ENCODE measurements around the gene ABHD14A.

DNA sequence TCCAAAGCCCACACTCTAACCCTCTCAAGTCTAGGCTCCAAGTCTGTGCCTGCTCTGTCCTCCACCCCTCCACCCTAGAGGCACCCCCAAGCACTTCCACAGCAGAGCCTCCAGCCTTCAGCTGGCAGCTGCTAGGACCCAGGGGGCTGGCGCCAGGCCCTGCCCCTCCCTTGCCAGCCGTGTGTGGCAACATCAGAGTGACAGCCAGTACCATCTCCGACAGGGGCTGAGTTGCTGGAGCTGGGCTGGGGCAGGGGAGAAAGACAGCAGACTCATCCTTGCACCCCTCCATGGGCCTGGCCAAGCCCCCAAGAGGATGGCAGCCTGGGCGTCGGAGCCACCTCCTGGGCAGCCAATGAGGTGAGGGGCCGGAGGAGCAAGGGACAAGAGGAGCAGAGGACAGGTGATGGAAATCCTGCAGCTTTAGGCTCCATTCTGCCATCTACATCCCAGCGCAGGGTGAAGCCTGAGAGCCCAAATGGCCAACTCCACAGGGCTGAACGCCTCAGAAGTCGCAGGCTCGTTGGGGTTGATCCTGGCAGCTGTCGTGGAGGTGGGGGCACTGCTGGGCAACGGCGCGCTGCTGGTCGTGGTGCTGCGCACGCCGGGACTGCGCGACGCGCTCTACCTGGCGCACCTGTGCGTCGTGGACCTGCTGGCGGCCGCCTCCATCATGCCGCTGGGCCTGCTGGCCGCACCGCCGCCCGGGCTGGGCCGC lies 19.5 kb upstream of the ABHD14A start, which contains the start of gene GPR62:
- no peak for TF ChIP-seq POLR2A (IDR thresholded peaks at IDR 0.05)
- TF ChIP-seq, protein P1, sequence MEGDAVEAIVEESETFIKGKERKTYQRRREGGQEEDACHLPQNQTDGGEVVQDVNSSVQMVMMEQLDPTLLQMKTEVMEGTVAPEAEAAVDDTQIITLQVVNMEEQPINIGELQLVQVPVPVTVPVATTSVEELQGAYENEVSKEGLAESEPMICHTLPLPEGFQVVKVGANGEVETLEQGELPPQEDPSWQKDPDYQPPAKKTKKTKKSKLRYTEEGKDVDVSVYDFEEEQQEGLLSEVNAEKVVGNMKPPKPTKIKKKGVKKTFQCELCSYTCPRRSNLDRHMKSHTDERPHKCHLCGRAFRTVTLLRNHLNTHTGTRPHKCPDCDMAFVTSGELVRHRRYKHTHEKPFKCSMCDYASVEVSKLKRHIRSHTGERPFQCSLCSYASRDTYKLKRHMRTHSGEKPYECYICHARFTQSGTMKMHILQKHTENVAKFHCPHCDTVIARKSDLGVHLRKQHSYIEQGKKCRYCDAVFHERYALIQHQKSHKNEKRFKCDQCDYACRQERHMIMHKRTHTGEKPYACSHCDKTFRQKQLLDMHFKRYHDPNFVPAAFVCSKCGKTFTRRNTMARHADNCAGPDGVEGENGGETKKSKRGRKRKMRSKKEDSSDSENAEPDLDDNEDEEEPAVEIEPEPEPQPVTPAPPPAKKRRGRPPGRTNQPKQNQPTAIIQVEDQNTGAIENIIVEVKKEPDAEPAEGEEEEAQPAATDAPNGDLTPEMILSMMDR (IDR thresholded peaks at IDR 0.05), result no peak
